ENCODE data around the gene PAX5. TPM values are rescaled to one million over a fixed set of nuclear protein-coding genes. Genes with fewer than 3 reads are reported as not detected.

The PAX5 gene
- total RNA-seq, 2 experiments from 2014 or later = 62.5 to 141 TPM

GRCh38 chr9:36898431-36899020 lies 135.5 kb downstream of the PAX5 start:
- Histone ChIP-seq H3K4me3 (ENCODE audit: low read depth, low read length, poor library complexity, severe bottlenecking) (no peak overlapping the region), H3K79me2 (ENCODE audit: insufficient read depth, low read depth, low read length) (no peaks in the 10 kb centered on the region), H3K27ac (ENCODE audit: low read depth, low read length, poor library complexity, severe bottlenecking) (no peak overlapping the region), H2AFZ (ENCODE audit: low read length) (no peak overlapping the region), H3K9me2 (ENCODE audit: insufficient read depth, low read length) (no peaks in the 10 kb centered on the region), H3K9me3 (ENCODE audit: low read length) (no peaks in the 10 kb centered on the region), H3K4me1 (ENCODE audit: insufficient read depth, low read length, poor library complexity, severe bottlenecking) (no peaks in the 10 kb centered on the region), H3K36me3 (ENCODE audit: insufficient read depth, low read length) (peaks cover 99% of the 10 kb centered on the region), H3K4me2 (ENCODE audit: low read length) (no peak overlapping the region), H4K20me1 (ENCODE audit: insufficient read depth, low read length) (no peaks in the 10 kb centered on the region)
- CTCF ChIA-PET (ENCODE audit: unreplicated experiment) = no interaction called here
- no peak for DNase-seq (ENCODE audit: low spot score)
- TF ChIP-seq, protein P1, sequence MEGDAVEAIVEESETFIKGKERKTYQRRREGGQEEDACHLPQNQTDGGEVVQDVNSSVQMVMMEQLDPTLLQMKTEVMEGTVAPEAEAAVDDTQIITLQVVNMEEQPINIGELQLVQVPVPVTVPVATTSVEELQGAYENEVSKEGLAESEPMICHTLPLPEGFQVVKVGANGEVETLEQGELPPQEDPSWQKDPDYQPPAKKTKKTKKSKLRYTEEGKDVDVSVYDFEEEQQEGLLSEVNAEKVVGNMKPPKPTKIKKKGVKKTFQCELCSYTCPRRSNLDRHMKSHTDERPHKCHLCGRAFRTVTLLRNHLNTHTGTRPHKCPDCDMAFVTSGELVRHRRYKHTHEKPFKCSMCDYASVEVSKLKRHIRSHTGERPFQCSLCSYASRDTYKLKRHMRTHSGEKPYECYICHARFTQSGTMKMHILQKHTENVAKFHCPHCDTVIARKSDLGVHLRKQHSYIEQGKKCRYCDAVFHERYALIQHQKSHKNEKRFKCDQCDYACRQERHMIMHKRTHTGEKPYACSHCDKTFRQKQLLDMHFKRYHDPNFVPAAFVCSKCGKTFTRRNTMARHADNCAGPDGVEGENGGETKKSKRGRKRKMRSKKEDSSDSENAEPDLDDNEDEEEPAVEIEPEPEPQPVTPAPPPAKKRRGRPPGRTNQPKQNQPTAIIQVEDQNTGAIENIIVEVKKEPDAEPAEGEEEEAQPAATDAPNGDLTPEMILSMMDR (conservative IDR thresholded peaks at IDR 0.05; ENCODE audit: low read length) = no peak
- no peak for TF ChIP-seq EZH2phosphoT487 (IDR thresholded peaks at IDR 0.05; ENCODE audit: borderline replicate concordance, low read depth, low read length)
- BruUV-seq (replicated peaks) = no TSS peak
- intact Hi-C loops (cut with micrococcal nuclease; ENCODE audit: unreplicated experiment) = no loop called here
- POLR2A ChIA-PET = no interaction called here

DNA sequence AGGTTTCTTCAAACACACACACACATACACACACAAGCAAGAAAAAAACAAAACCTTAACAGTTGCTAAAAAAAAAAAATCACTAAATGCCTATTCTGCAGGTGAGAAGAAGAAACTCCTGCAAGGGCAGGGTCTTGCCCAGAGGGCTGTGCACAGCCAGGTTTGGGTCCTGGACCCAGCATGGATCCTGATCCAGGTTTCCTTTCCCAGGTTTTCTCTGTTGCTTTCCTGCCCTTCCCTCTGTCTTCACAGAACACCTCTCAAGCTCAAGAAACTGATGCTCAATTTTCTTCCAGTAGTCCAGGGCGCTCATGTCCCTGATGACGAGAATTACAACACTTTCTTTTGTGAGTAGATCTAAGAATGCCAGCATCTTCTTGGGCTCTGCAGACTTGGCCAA lies 136.6 kb downstream of the PAX5 start:
- Histone ChIP-seq H3K36me3 (ENCODE audit: insufficient read depth, low read length) (peaks cover 98% of the 10 kb centered on the region), H3K79me2 (ENCODE audit: insufficient read depth, low read depth, low read length) (no peaks in the 10 kb centered on the region), H3K4me1 (ENCODE audit: insufficient read depth, low read length, poor library complexity, severe bottlenecking) (no peaks in the 10 kb centered on the region), H4K20me1 (ENCODE audit: insufficient read depth, low read length) (no peaks in the 10 kb centered on the region), H3K4me3 (ENCODE audit: low read depth, low read length, poor library complexity, severe bottlenecking) (no peak overlapping the region), H2AFZ (ENCODE audit: low read length) (no peak overlapping the region), H3K27ac (ENCODE audit: low read depth, low read length, poor library complexity, severe bottlenecking) (no peak overlapping the region), H3K9me3 (ENCODE audit: low read length) (no peaks in the 10 kb centered on the region), H3K4me2 (ENCODE audit: low read length) (no peak overlapping the region), H3K9me2 (ENCODE audit: insufficient read depth, low read length) (no peaks in the 10 kb centered on the region)
- intact Hi-C loops (cut with micrococcal nuclease; ENCODE audit: unreplicated experiment) = no loop called here
- TF ChIP-seq, protein P1 (conservative IDR thresholded peaks at IDR 0.05; ENCODE audit: low read length) = no peak
- no peak for TF ChIP-seq EZH2phosphoT487 (IDR thresholded peaks at IDR 0.05; ENCODE audit: borderline replicate concordance, low read depth, low read length)
- ChIA-PET CTCF (ENCODE audit: unreplicated experiment) (no interaction called here), POLR2A (interaction anchor here (0.6 kb wide), 1 partner anchor 361 kb away, joined by 3 read pairs; no protein-coding TSS in a partner anchor)
- no TSS peak for BruUV-seq (replicated peaks)
- no peak for DNase-seq (ENCODE audit: low spot score)

- CTCF ChIA-PET (ENCODE audit: unreplicated experiment) = no interaction called here
- H3K4me2 ChIP-seq (ENCODE audit: low read length) = no peak overlapping the region
- no peaks in the 10 kb centered on the region for H4K20me1 ChIP-seq (ENCODE audit: insufficient read depth, low read length)
- H3K9me3 ChIP-seq (ENCODE audit: low read length) = no peaks in the 10 kb centered on the region
- no peaks in the 10 kb centered on the region for H3K9me2 ChIP-seq (ENCODE audit: insufficient read depth, low read length)
- peaks cover 98% of the 10 kb centered on the region for H3K36me3 ChIP-seq (ENCODE audit: insufficient read depth, low read length)
- intact Hi-C loops (cut with micrococcal nuclease; ENCODE audit: unreplicated experiment) = no loop called here
- POLR2A ChIA-PET = interaction anchor here (0.6 kb wide), 1 partner anchor 361 kb away, joined by 3 read pairs; no protein-coding TSS in a partner anchor
- H2AFZ ChIP-seq (ENCODE audit: low read length) = no peak overlapping the region
- H3K27ac ChIP-seq (ENCODE audit: low read depth, low read length, poor library complexity, severe bottlenecking) = no peak overlapping the region
- no peak for DNase-seq (ENCODE audit: low spot score)
- no peak overlapping the region for H3K4me3 ChIP-seq (ENCODE audit: low read depth, low read length, poor library complexity, severe bottlenecking)
- no peak for TF ChIP-seq EZH2phosphoT487 (IDR thresholded peaks at IDR 0.05; ENCODE audit: borderline replicate concordance, low read depth, low read length)
- TF ChIP-seq, protein P1 (conservative IDR thresholded peaks at IDR 0.05; ENCODE audit: low read length) = no peak
- H3K79me2 ChIP-seq (ENCODE audit: insufficient read depth, low read depth, low read length) = no peaks in the 10 kb centered on the region
- no peaks in the 10 kb centered on the region for H3K4me1 ChIP-seq (ENCODE audit: insufficient read depth, low read length, poor library complexity, severe bottlenecking)
- no TSS peak for BruUV-seq (replicated peaks)
Measured at GRCh38 chr9:36897019-36897418, 137.0 kb downstream of the PAX5 start.
